IMR-90 (cell line): ENCODE measurements around the gene HTRA2. TPM values are rescaled to one million over a fixed set of nuclear protein-coding genes. Genes with fewer than 3 reads are reported as not detected.

Experiments used
- ATAC-seq: fragments of 200-7000 bp; cut with Tn5 transposase; 2 replicates; pipeline ENCODE4 v1.9.1; 2020; ENCODE audit warnings: low read depth, mild to moderate bottlenecking, moderate library complexity
- BruUV-seq: library from RNA; stranded (reverse); fragments of 400-500 nt; replicated peaks from 2 replicates; lab custom pipeline; 2021; lab: Mats Ljungman, UMichigan
- CTCF ChIA-PET: fragments of 300-600 bp; formaldehyde crosslinking; extraction: SDS; loops from one replicate; lab custom pipeline; 2021; ENCODE audit warnings: antibody characterized with exemption; lab: Yijun Ruan, JAX
- POLR2A ChIA-PET: fragments of 300-600 bp; sonication (Branson Sonifier 250); formaldehyde crosslinking; loops from one replicate; lab custom pipeline; 2022; ENCODE audit warnings: antibody characterized with exemption; ENCODE audit not compliant: unreplicated experiment; lab: Charles Lee
- DNase-seq: peaks from one replicate; pipeline ENCODE4 v3.0.0; 2013
- H2AFZ ChIP-seq: replicated peaks from 2 replicates; pipeline ENCODE3; 2013; ENCODE audit warnings: low read length, mild to moderate bottlenecking; ENCODE audit not compliant: poor library complexity
- H2AK5ac ChIP-seq: 2 replicates; pipeline ENCODE4 v1.6.1; 2013; ENCODE audit warnings: low read depth, low read length, inconsistent platforms
- H2AK9ac ChIP-seq: replicated peaks from 2 replicates; pipeline ENCODE3; 2013; ENCODE audit warnings: mild to moderate bottlenecking, low read depth, low read length, moderate library complexity; ENCODE audit not compliant: poor library complexity
- H2BK120ac ChIP-seq: 2 replicates; pipeline ENCODE4 v1.6.1; 2013; ENCODE audit warnings: low read depth, low read length, inconsistent platforms
- H2BK15ac ChIP-seq: 3 replicates; pipeline ENCODE4 v1.6.1; 2013; ENCODE audit warnings: low read depth, low read length, inconsistent platforms
- H2BK20ac ChIP-seq: 2 replicates; pipeline ENCODE4 v1.6.1; 2013; ENCODE audit warnings: low read depth, mild to moderate bottlenecking, inconsistent platforms, low read length, moderate library complexity
- H2BK5ac ChIP-seq: 2 replicates; pipeline ENCODE4 v1.6.1; 2013; ENCODE audit warnings: mild to moderate bottlenecking, low read depth, low read length, inconsistent platforms; ENCODE audit not compliant: poor library complexity, severe bottlenecking
- H3K14ac ChIP-seq: replicated peaks from 2 replicates; pipeline ENCODE4 v1.6.1; 2013; ENCODE audit warnings: low read depth, low read length, inconsistent platforms
- H3K18ac ChIP-seq: 2 replicates; pipeline ENCODE4 v1.6.1; 2013; ENCODE audit warnings: low read depth, low read length, control low read depth
- H3K23ac ChIP-seq: 2 replicates; pipeline ENCODE4 v1.6.1; 2013; ENCODE audit warnings: low read depth, low read length, inconsistent platforms
- H3K27ac ChIP-seq: 2 replicates; pipeline ENCODE4 v1.5.1; 2013; ENCODE audit warnings: mild to moderate bottlenecking, control low read depth, low read length; ENCODE audit not compliant: insufficient read depth
- H3K27me3 ChIP-seq: 2 replicates; pipeline ENCODE4 v1.6.1; 2013; ENCODE audit warnings: low read length; ENCODE audit not compliant: control insufficient read depth, insufficient read depth
- H3K36me3 ChIP-seq: 2 replicates; pipeline ENCODE4 v1.6.1; 2013; ENCODE audit warnings: low read length, mixed read lengths; ENCODE audit not compliant: control insufficient read depth, insufficient read depth
- H3K4ac ChIP-seq: 2 replicates; pipeline ENCODE4 v1.6.1; 2013; ENCODE audit warnings: low read depth, low read length, inconsistent platforms
- H3K4me1 ChIP-seq: 2 replicates; pipeline ENCODE4 v1.6.1; 2013; ENCODE audit warnings: low read length, mixed read lengths; ENCODE audit not compliant: control insufficient read depth, insufficient read depth
- H3K4me2 ChIP-seq: 2 replicates; pipeline ENCODE4 v1.6.1; 2013; ENCODE audit warnings: low read depth, mild to moderate bottlenecking, control low read depth, low read length, moderate library complexity
- H3K4me3 ChIP-seq: 2 replicates; pipeline ENCODE4 v1.5.1; 2013; ENCODE audit warnings: low read depth, mild to moderate bottlenecking, control low read depth, low read length, moderate library complexity; ENCODE audit not compliant: insufficient read depth
- H3K56ac ChIP-seq: 2 replicates; pipeline ENCODE4 v1.6.1; 2013; ENCODE audit warnings: low read length, inconsistent platforms; ENCODE audit not compliant: insufficient read depth; ENCODE audit errors: extremely low read depth
- H3K79me1 ChIP-seq, 2 experiments: 2 replicates each; pipeline ENCODE4 v1.6.1; 2013; ENCODE audit warnings: low read length in 2 of 2, inconsistent platforms in 1 of 2, low read depth in 1 of 2
- H3K9ac ChIP-seq: 2 replicates; pipeline ENCODE4 v1.6.1; 2013; ENCODE audit warnings: low read depth, low read length, control low read depth
- H3K9me1 ChIP-seq: 2 replicates; pipeline ENCODE4 v1.6.1; 2013; ENCODE audit warnings: low read length, inconsistent platforms; ENCODE audit not compliant: insufficient read depth
- H3K9me3 ChIP-seq: 2 replicates; pipeline ENCODE4 v1.6.1; 2013; ENCODE audit warnings: low read length; ENCODE audit not compliant: control insufficient read depth, insufficient read depth
- H4K20me1 ChIP-seq: 2 replicates; pipeline ENCODE4 v1.6.1; 2013; ENCODE audit warnings: low read length, inconsistent platforms; ENCODE audit not compliant: insufficient read depth
- H4K5ac ChIP-seq: 2 replicates; pipeline ENCODE4 v1.6.1; 2013; ENCODE audit warnings: mild to moderate bottlenecking, low read depth, low read length, control low read depth
- H4K8ac ChIP-seq, 2 experiments: 2 replicates each; pipeline ENCODE4 v1.6.1; 2013; ENCODE audit warnings: low read depth in 2 of 2, low read length in 2 of 2, control low read depth in 1 of 2, inconsistent platforms in 1 of 2
- H4K91ac ChIP-seq: 2 replicates; pipeline ENCODE4 v1.6.1; 2013; ENCODE audit warnings: low read depth, low read length, inconsistent platforms; ENCODE audit not compliant: insufficient read depth
- BHLHE40 ChIP-seq: fragments of 150-350 bp; IDR thresholded peaks from 2 replicates; pipeline ENCODE4 v1.6.1; 2016; ENCODE audit warnings: mild to moderate bottlenecking, low read depth, low read length
- CEBPB ChIP-seq: IDR thresholded peaks from 2 replicates; pipeline ENCODE4 v1.6.1; 2012; ENCODE audit warnings: low read depth, low read length, improper control_type of control experiment
- CHD1 ChIP-seq: IDR thresholded peaks from 2 replicates; pipeline ENCODE4 v1.6.1; 2012; ENCODE audit warnings: low read depth, low read length, improper control_type of control experiment
- MAFK ChIP-seq: IDR thresholded peaks from 2 replicates; pipeline ENCODE4 v1.6.1; 2012; ENCODE audit warnings: low read depth, low read length, improper control_type of control experiment
- MAZ ChIP-seq: IDR thresholded peaks from 2 replicates; pipeline ENCODE4 v1.6.1; 2012; ENCODE audit warnings: low read depth, mild to moderate bottlenecking, low read length, improper control_type of control experiment, moderate library complexity, borderline replicate concordance
- NFE2L2 ChIP-seq: fragments of 150-350 bp; IDR thresholded peaks from 2 replicates; pipeline ENCODE4 v1.6.1; 2016; ENCODE audit warnings: low read depth, mild to moderate bottlenecking, low read length
- RAD21 ChIP-seq: IDR thresholded peaks from 2 replicates; pipeline ENCODE4 v1.6.1; 2012; ENCODE audit warnings: low read length, improper control_type of control experiment
- RCOR1 ChIP-seq: IDR thresholded peaks from 2 replicates; pipeline ENCODE4 v1.6.1; 2012; ENCODE audit warnings: mild to moderate bottlenecking, low read length, improper control_type of control experiment; ENCODE audit not compliant: insufficient replicate concordance
- RFX5 ChIP-seq: IDR thresholded peaks from 2 replicates; pipeline ENCODE4 v1.8.0; 2012; ENCODE audit warnings: low read depth, mild to moderate bottlenecking, low read length, moderate library complexity
- SMC3 ChIP-seq: fragments of 150-350 bp; IDR thresholded peaks from 2 replicates; pipeline ENCODE4 v1.6.1; 2016; ENCODE audit warnings: low read depth, mild to moderate bottlenecking, antibody characterized with exemption, low read length, moderate library complexity
- WGBS, 2 experiments: methylation state at CpG; one replicate each; pipeline versions ENCODE4 v1.1.5 to v1.1.7; 2013; ENCODE audit warnings: missing lambda C conversion rate in 2 of 2; ENCODE audit not compliant: insufficient read length in 1 of 2; ENCODE audit errors: extremely low coverage in 2 of 2; 5-methylcytosine and 5-hydroxymethylcytosine counted together
- dilution Hi-C: fragments of 300-500 bp; cut with HindIII; formaldehyde crosslinking; loops from one replicate; pipeline ENCODE4 v1.14.3; 2018; ENCODE audit warnings: low sequenced_read_pairs; ENCODE audit not compliant: unreplicated experiment
- in situ Hi-C: fragments of 300-500 bp; cut with MboI; formaldehyde crosslinking; loops from 3 replicates; pipeline ENCODE4 v1.14.3; 2019; ENCODE audit warnings: low sequenced_read_pairs, inconsistent platforms, mixed read lengths
- intact Hi-C: fragments of 100-400 bp; cut with micrococcal nuclease; formaldehyde crosslinking; loops from 2 replicates; pipeline ENCODE4 v1.10.0; 2022
- polyA plus RNA-seq, 3 experiments: library from polyadenylated mRNA; depleted of rRNA; stranded (reverse); fragments of >200 nt; gene quantifications; 2 replicates each; pipeline ENCODE4 v1.2.3, GENCODE V29; 2012; ENCODE audit warnings: low replicate concordance in 1 of 3
- total RNA-seq: library from RNA; depleted of rRNA; stranded (reverse); fragments of >200 nt; gene quantifications from 2 replicates; pipeline ENCODE4 v1.2.3, GENCODE V29; 2012
- TF ChIP-seq, protein P1 (sequence below): fragments of 150-350 bp; IDR thresholded peaks from 2 replicates; pipeline ENCODE4 v1.6.1; 2017; ENCODE audit warnings: mild to moderate bottlenecking, antibody characterized with exemption, low read length, low read depth
- TF ChIP-seq, protein P2 (sequence below): fragments of 150-350 bp; IDR thresholded peaks from 2 replicates; pipeline ENCODE4 v1.6.1; 2016; ENCODE audit warnings: low read depth, mild to moderate bottlenecking, low read length, moderate library complexity, borderline replicate concordance

The HTRA2 gene
- total and polyA plus RNA-seq, 2 of the 4 experiments (the other 2 are of a cell fraction): 23.6 to 28.1 TPM

DNA sequence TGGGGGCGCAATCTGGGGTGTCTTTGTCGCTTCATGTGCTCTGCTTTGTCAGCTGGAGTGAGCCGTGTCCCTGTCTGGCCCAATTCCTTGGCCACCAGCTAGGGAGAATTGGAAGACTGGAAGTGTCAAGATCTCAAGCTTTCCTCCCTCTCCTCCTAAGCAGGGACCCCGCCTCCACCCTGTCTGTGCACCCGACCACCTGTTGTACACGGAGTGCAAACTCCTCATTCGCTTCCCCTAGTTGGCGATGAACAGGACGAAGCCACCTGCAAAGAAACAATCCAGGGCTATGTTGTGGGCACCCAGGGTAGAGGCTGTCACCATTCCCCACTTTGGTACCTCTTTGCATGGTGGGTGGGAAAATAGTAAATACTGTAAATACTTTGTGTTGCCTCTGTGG, 2.0 kb upstream of the HTRA2 start:
- Histone ChIP-seq H2BK120ac (no peak overlapping the region), H3K27me3 (peaks cover 5% of the 10 kb centered on the region; the same call in 1 of the 2 replicates), H4K8ac (no peak overlapping the region), H2BK15ac (no peak overlapping the region), H2AK5ac (no peak overlapping the region), H3K14ac (no peak overlapping the region), H4K5ac (no peak overlapping the region), H3K79me1 (peaks cover 32 to 57% of the 10 kb centered on the region in 2 experiments), H2BK20ac (no peak overlapping the region), H2BK5ac (no peak overlapping the region), H3K23ac (no peak overlapping the region), H4K91ac (no peak overlapping the region), H3K4me1 (peaks cover 12% of the 10 kb centered on the region), H3K36me3 (peaks cover 31% of the 10 kb centered on the region), H2AFZ (no peak overlapping the region), H3K18ac (no peak overlapping the region), H3K27ac (no peak overlapping the region), H3K9me3 (no peaks in the 10 kb centered on the region), H2AK9ac (no peak overlapping the region), H3K4me2 (no peak overlapping the region), H4K20me1 (peaks cover 13% of the 10 kb centered on the region), H3K4me3 (no peak overlapping the region), H3K9ac (no peak overlapping the region), H3K4ac (no peak overlapping the region), H3K56ac (no peak overlapping the region), H3K9me1 (peaks cover 19% of the 10 kb centered on the region)
- 100% methylated on average over 1 of the region's 9 CpGs; no CpG with 5 or more reads in 1 of the 2 experiments for WGBS, 2 experiments
- DNase-seq (no peak), ATAC-seq (no peak)
- CTCF ChIA-PET: no interaction called here
- TF ChIP-seq MAFK (no peak), SMC3 (no peak), BHLHE40 (no peak), RFX5 (no peak), NFE2L2 (no peak), CEBPB (no peak), RAD21 (no peak), RCOR1 (no peak), CHD1 (no peak), MAZ (no peak)
- TF ChIP-seq, protein P1, sequence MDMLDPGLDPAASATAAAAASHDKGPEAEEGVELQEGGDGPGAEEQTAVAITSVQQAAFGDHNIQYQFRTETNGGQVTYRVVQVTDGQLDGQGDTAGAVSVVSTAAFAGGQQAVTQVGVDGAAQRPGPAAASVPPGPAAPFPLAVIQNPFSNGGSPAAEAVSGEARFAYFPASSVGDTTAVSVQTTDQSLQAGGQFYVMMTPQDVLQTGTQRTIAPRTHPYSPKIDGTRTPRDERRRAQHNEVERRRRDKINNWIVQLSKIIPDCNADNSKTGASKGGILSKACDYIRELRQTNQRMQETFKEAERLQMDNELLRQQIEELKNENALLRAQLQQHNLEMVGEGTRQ: no peak
- TF ChIP-seq, protein P2, sequence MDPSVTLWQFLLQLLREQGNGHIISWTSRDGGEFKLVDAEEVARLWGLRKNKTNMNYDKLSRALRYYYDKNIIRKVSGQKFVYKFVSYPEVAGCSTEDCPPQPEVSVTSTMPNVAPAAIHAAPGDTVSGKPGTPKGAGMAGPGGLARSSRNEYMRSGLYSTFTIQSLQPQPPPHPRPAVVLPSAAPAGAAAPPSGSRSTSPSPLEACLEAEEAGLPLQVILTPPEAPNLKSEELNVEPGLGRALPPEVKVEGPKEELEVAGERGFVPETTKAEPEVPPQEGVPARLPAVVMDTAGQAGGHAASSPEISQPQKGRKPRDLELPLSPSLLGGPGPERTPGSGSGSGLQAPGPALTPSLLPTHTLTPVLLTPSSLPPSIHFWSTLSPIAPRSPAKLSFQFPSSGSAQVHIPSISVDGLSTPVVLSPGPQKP: no peak
- in situ Hi-C loops (no loop called here), dilution Hi-C loops (no loop called here), intact Hi-C loops (loop anchor here (2.0 kb wide), 1 partner anchor 49 kb away; no protein-coding TSS in a partner anchor)
- BruUV-seq: no TSS peak
- POLR2A ChIA-PET: no interaction called here
